DND-41 (cell line): ENCODE data around the gene OR6C2.
"Not testable (repeated sequence)": the region's sequence is repeated elsewhere in the genome, so short reads cannot be mapped to it uniquely, and the experiment has no call there.

Source experiments
- ATAC-seq: fragments of 200-7000 bp; cut with Tn5 transposase; 3 replicates; pipeline ENCODE4 v1.9.1; 2021; ENCODE audit warnings: low read depth; ENCODE audit not compliant: insufficient read depth
- DNase-seq: peaks from one replicate; pipeline ENCODE4 v3.0.0-alpha.2; 2020
- H2AFZ ChIP-seq: 2 replicates; pipeline ENCODE4 v1.6.0; 2012; ENCODE audit warnings: low read depth, low read length
- H3K27ac ChIP-seq: 2 replicates; pipeline ENCODE4 v1.5.1; 2012; ENCODE audit warnings: low read length, inconsistent platforms
- H3K27me3 ChIP-seq: fragments of 200-600 bp; sonication (generic); 2 replicates; pipeline ENCODE4 v1.6.0; 2012; ENCODE audit warnings: low read length, mild to moderate bottlenecking, inconsistent platforms; ENCODE audit not compliant: insufficient read depth, poor library complexity
- H3K36me3 ChIP-seq: 2 replicates; pipeline ENCODE4 v1.5.1; 2012; ENCODE audit warnings: low read length, inconsistent platforms; ENCODE audit not compliant: insufficient read depth
- H3K4me1 ChIP-seq: 2 replicates; pipeline ENCODE4 v1.5.1; 2012; ENCODE audit warnings: mild to moderate bottlenecking, low read length; ENCODE audit not compliant: insufficient read depth
- H3K4me2 ChIP-seq: 2 replicates; pipeline ENCODE4 v1.6.0; 2012; ENCODE audit warnings: mild to moderate bottlenecking, moderate library complexity, low read length, inconsistent platforms; ENCODE audit not compliant: insufficient read depth
- H3K4me3 ChIP-seq, 2 experiments: fragments of 200-600 bp in 1 of 2; shearing (Covaris generic) in 1 of 2; 2 replicates each; pipeline ENCODE4 v1.5.1; 2012 to 2016; ENCODE audit warnings: inconsistent platforms in 2 of 2, low read length in 2 of 2, mild to moderate bottlenecking in 2 of 2, low read depth in 1 of 2, moderate library complexity in 1 of 2
- H3K79me2 ChIP-seq: 2 replicates; pipeline ENCODE4 v1.6.0; 2012; ENCODE audit warnings: low read length, inconsistent platforms; ENCODE audit not compliant: insufficient read depth
- H3K9ac ChIP-seq: 2 replicates; pipeline ENCODE4 v1.6.0; 2012; ENCODE audit warnings: low read depth, mild to moderate bottlenecking, inconsistent platforms, low read length, moderate library complexity
- H3K9me3 ChIP-seq: 2 replicates; pipeline ENCODE4 v1.5.1; 2012; ENCODE audit warnings: low read length, moderate library complexity, mild to moderate bottlenecking, inconsistent platforms; ENCODE audit not compliant: insufficient read depth, severe bottlenecking
- H4K20me1 ChIP-seq: 2 replicates; pipeline ENCODE4 v1.6.0; 2012; ENCODE audit warnings: low read length; ENCODE audit not compliant: insufficient read depth
- EZH2 ChIP-seq: IDR thresholded peaks from 3 replicates; pipeline ENCODE4 v1.6.1; 2012; ENCODE audit warnings: borderline replicate concordance, low read depth, mild to moderate bottlenecking, moderate library complexity, low read length, inconsistent platforms; ENCODE audit not compliant: severe bottlenecking
- TF ChIP-seq, protein P1 (sequence below): IDR thresholded peaks from 2 replicates; pipeline ENCODE4 v1.5.1; 2012; ENCODE audit warnings: borderline replicate concordance, low read length, moderate library complexity, mild to moderate bottlenecking; ENCODE audit not compliant: poor library complexity, severe bottlenecking; ENCODE audit errors: extremely low read depth

OR6C2 gene

DNA sequence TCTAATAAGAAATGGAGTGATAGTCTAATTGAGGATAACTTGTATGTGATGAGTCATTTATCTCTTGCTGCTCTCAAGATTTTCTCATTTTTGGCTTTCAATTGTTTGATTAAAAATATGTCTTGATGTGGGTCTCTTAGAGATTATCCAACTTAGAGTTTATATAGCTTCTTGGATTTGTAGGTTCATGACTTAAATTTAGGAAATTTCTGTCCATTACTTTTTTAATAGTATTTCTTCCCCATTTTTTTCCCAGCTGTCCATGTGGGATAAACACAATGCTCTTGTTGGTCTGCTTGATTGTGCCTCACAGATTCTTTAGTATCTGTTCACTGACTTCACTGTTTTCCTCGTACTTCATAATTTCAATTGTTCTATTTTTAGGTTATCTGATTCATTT, 36.0 kb upstream of the OR6C2 start:
- TF ChIP-seq EZH2 = no peak
- TF ChIP-seq, protein P1, sequence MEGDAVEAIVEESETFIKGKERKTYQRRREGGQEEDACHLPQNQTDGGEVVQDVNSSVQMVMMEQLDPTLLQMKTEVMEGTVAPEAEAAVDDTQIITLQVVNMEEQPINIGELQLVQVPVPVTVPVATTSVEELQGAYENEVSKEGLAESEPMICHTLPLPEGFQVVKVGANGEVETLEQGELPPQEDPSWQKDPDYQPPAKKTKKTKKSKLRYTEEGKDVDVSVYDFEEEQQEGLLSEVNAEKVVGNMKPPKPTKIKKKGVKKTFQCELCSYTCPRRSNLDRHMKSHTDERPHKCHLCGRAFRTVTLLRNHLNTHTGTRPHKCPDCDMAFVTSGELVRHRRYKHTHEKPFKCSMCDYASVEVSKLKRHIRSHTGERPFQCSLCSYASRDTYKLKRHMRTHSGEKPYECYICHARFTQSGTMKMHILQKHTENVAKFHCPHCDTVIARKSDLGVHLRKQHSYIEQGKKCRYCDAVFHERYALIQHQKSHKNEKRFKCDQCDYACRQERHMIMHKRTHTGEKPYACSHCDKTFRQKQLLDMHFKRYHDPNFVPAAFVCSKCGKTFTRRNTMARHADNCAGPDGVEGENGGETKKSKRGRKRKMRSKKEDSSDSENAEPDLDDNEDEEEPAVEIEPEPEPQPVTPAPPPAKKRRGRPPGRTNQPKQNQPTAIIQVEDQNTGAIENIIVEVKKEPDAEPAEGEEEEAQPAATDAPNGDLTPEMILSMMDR = no peak
- ATAC-seq = no peak
- H3K27ac ChIP-seq = no peak overlapping the region

DNA sequence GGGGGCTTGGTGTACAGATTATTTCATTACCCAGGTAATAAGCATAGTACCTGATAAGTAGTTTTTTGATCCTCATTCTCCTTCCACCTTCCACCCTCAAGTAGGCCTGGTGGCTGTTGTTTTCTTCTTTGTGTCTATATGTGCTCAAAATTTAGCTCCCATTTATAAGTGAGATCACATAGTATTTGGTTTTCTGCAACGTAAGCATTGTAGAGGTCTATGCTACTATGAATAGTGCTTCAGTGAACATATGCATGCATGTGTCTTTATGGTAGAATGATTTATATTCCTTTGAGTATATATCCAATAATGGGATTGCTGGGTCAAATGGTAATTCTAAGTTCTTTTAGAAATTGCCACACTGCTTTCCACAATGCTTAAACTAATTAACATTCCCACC, 34.7 kb upstream of the OR6C2 start:
- not testable (repeated sequence) for H3K9ac ChIP-seq, H3K4me1 ChIP-seq

More for the DNA sequence above, 36.0 kb upstream of the OR6C2 start:
- no peaks in the 10 kb centered on the region for H3K4me1 ChIP-seq
- H3K36me3 ChIP-seq = no peaks in the 10 kb centered on the region
- no peak overlapping the region for H3K4me2 ChIP-seq
- no peak overlapping the region for H2AFZ ChIP-seq
- no peak overlapping the region for H3K9ac ChIP-seq
- H3K4me3 ChIP-seq = no peak overlapping the region
- H3K79me2 ChIP-seq = no peaks in the 10 kb centered on the region
- no peaks in the 10 kb centered on the region for H3K9me3 ChIP-seq
- H3K27me3 ChIP-seq = no peaks in the 10 kb centered on the region
- no peaks in the 10 kb centered on the region for H4K20me1 ChIP-seq
- no peak for DNase-seq

DNA sequence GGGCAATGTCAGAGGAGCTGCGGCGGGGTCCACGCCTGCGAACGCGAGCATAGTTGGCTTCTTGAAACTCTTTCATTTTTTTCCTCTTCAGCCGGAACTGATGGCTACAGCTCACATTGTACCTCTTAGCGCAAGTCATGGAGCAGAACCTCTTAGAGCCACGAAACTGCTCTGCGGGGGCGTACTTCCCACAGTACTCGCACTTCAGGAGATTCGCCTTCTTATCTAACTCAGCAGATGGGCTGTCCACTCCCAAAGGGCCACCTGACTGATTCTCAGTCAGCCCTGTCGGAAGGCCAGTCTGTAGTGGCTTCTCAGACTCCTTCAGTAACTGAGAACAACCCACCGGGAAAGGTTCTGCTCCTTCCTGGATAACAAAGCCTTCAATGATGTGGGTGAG, 31.7 kb upstream of the OR6C2 start:
- H3K27ac ChIP-seq = not testable (repeated sequence)

More for the DNA sequence above, 34.7 kb upstream of the OR6C2 start:
- H3K79me2 ChIP-seq, H3K36me3 ChIP-seq, H3K4me2 ChIP-seq, ATAC-seq, H3K27ac ChIP-seq, H3K9me3 ChIP-seq, H3K27me3 ChIP-seq, DNase-seq, H4K20me1 ChIP-seq, H2AFZ ChIP-seq, H3K4me3 ChIP-seq: not testable (repeated sequence)

DNA sequence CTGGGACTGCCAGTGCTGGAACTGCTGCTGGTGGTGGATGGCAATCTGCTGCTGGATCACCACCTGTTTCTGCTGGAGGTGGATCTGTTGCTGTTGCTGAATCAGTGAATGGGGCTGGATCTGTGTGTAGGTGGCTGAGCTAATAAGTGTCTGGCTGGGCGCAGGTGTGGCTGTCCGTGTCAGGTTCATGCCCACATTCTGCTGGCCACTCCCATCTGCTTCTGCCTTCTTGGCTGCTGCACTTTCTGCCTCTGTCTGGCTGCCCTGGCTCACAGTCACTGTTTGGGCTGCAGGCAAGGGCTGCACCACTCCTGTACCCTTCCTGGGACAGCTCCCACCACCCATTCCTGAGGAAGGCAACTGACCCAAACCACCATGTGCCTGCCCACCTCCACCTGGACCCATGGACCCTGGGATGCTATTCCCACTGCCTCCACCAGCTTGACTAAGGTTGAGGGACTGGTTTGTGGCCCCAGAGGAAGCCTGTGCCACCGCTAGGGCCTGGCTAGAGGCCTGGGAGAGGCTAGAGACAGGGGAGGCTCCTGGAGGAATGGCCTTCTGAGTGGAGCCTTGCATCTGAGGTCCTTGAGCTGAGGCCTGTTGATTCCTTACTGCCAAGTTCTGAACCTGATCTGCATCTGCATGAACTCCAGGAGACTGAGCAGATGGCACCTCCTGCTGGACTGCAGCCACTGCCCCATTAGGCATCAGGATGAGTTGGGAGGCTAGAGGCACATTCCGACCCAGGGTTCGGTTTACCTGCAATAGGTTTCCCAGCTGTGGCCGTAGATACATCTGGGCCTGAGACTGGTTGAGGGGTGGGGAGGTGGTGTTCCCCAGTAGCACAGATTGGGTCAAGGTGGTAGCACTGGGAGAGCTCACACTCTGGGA, 30.1 kb upstream of the OR6C2 start:
- not testable (repeated sequence) for H3K27ac ChIP-seq

More for the DNA sequence above, 31.7 kb upstream of the OR6C2 start:
- H3K9me3 ChIP-seq, H4K20me1 ChIP-seq, H3K36me3 ChIP-seq, H3K4me3 ChIP-seq, ATAC-seq, H3K79me2 ChIP-seq, H3K4me2 ChIP-seq, H3K4me1 ChIP-seq, H3K9ac ChIP-seq, DNase-seq, H3K27me3 ChIP-seq, H2AFZ ChIP-seq: not testable (repeated sequence)

DNA sequence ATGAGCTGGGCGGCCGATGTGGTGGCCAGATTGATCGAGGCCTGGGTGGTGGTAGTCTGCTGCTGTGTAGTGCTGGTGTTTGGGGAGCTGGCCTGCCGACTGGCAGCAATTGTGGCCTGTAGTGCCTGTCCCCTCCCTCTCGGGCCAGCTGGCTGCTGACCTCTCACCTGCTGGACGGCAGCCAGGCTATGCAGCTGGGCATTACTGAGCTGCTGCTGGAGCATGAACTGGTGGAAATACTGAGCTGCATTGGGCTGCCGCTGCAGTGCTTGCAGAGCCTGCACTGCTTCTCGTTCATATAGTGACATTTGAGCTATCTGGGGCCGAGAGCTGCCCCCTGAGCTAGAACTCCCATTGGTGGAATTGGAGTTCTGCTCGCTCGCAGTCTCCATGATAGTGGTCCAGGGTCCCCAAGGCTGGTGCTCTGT, 29.5 kb upstream of the OR6C2 start:
- H3K27me3 ChIP-seq = peaks cover 17% of the 10 kb centered on the region
- H3K27ac ChIP-seq, H3K4me2 ChIP-seq, H3K4me3 ChIP-seq, H3K4me1 ChIP-seq, H4K20me1 ChIP-seq, H3K79me2 ChIP-seq, ATAC-seq, H2AFZ ChIP-seq, H3K9ac ChIP-seq, H3K36me3 ChIP-seq, H3K9me3 ChIP-seq, DNase-seq: not testable (repeated sequence)

More for the DNA sequence above, 30.1 kb upstream of the OR6C2 start:
- not testable (repeated sequence) for H3K79me2 ChIP-seq, H3K36me3 ChIP-seq, H3K9ac ChIP-seq, H4K20me1 ChIP-seq, H3K4me1 ChIP-seq, DNase-seq, ATAC-seq, H2AFZ ChIP-seq, H3K9me3 ChIP-seq, H3K4me2 ChIP-seq, H3K4me3 ChIP-seq
- peaks cover 17% of the 10 kb centered on the region for H3K27me3 ChIP-seq

DNA sequence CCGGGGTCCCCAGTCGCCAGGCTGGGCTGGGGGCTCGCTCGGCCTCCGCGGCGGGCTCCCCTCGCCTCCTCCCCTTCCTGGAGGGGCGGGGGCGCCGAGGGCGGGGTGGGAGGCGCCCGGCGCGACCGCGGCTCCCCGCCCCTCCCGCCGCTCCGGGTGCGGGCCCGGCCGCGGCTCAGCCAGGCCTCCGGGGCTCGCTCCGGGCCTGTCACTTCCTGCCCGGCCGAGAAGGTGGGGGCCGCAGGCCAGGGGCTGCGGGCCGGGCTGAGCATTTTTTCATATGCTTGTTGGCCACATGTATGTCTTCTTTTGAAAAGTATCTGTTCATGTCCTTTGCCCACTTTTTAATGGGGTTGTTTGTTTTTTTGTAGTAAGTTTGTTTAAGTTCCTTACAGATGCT, 29.0 kb upstream of the OR6C2 start:
- DNase-seq, H3K36me3 ChIP-seq, H2AFZ ChIP-seq, H3K4me1 ChIP-seq, H4K20me1 ChIP-seq, H3K4me2 ChIP-seq, H3K9ac ChIP-seq, H3K27ac ChIP-seq, H3K79me2 ChIP-seq, H3K9me3 ChIP-seq, H3K4me3 ChIP-seq: not testable (repeated sequence)
- ATAC-seq = peak; percentile 84
- H3K27me3 ChIP-seq = peaks cover 17% of the 10 kb centered on the region
